Measurements from ENCODE around the gene SMNDC1.

Gene SMNDC1

DNA sequence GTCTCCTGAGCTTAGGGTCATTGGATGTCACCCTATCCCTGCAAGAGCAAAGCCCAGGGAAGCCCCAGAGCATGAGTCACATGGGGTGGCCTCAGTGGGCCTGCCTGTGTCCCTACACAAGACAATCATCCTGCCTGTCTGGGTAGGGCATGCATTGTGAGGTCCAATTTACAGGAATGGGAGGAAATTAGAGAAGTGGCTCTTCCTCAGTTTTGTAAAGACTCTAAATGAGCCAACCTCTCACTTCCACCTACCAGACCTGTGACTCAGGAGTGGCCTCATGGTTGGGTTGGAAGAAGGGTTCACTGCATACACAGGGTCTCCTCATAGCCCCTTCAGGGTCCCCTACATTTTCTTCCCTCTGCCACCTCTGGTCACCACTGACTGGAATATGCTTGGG, 43.6 kb upstream of the SMNDC1 start:
- TF ChIP-seq, protein P1, sequence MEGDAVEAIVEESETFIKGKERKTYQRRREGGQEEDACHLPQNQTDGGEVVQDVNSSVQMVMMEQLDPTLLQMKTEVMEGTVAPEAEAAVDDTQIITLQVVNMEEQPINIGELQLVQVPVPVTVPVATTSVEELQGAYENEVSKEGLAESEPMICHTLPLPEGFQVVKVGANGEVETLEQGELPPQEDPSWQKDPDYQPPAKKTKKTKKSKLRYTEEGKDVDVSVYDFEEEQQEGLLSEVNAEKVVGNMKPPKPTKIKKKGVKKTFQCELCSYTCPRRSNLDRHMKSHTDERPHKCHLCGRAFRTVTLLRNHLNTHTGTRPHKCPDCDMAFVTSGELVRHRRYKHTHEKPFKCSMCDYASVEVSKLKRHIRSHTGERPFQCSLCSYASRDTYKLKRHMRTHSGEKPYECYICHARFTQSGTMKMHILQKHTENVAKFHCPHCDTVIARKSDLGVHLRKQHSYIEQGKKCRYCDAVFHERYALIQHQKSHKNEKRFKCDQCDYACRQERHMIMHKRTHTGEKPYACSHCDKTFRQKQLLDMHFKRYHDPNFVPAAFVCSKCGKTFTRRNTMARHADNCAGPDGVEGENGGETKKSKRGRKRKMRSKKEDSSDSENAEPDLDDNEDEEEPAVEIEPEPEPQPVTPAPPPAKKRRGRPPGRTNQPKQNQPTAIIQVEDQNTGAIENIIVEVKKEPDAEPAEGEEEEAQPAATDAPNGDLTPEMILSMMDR (IDR thresholded peaks at IDR 0.05): no peak

DNA sequence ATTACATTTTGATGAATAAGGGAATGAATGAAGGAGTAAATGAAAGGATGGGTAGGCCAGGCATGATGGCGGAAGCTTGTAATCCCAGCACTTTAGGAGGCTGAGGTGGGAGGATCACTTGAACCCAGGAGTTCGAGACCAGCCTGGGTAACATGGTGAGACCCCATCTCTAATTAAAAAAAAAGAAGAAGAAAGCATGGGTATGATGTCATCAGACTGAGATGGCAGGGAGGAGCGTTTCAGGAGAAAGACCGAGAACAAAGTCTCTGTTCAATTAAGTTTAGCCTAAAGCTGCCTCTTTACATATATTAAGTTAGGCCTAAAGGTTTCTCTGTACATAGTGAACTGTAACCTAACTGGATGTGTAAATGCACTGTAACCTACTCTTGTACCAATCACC, 42.2 kb upstream of the SMNDC1 start:
- TF ChIP-seq, protein P1 (IDR thresholded peaks at IDR 0.05): no peak

DNA sequence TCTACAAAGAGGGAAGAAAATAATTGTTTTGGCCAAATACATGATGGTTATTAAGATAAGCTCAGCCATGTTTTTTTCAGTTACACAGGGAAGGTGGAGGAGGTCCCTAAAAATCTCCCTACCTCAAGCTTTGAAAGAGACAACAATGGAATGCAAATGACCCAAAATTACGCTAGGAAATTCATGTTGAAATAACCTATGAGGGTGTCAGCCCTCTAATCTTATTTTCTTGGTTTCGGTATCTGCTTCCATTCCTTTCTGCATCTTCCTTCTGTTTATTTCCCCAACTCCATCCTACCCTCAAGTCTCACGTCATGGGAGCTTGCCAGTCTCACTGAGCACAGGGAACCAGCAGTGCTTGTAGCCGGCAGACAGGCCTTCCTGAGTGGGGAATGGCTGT, 40.6 kb upstream of the SMNDC1 start:
- TF ChIP-seq, protein P1 (IDR thresholded peaks at IDR 0.05): no peak

DNA sequence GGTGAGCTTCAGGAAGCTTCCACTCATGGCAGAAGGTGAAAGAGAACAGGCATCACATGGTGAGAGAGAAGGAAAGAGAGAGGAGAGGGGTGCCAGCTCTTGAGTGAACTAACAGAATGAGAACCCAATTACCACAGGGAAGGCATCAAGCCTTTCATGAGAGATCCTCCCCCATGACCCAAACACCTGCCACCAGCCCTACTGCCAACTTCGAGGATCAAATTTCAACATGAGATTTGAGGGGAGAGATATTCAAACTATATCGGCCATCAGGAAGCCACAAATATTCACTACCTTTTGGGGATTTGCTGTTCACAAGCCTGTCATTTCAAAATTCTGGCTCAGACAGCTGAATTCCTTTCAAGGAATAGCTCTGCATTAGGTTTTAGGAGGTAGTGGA, 39.9 kb upstream of the SMNDC1 start:
- TF ChIP-seq, protein P1 (IDR thresholded peaks at IDR 0.05): no peak

DNA sequence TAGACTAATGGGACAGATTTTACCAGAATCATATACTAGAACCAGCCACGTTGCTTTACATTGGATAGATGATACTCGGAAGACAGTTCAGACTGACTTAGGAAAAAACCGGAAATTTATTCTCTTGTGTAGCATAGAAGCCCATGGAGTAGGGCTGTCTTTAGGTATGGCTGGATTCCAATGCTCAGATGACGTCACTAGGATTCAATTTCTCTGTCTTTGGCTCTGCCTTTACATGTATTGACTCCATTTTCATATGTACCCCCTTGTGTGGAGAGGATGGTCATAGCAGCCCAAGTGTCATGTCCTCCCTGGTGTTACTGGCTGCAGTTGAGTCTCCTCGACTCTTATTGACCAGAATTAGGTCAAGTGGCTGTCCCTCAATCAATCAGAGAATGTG, 39.2 kb upstream of the SMNDC1 start:
- TF ChIP-seq, protein P1 (IDR thresholded peaks at IDR 0.05): no peak

DNA sequence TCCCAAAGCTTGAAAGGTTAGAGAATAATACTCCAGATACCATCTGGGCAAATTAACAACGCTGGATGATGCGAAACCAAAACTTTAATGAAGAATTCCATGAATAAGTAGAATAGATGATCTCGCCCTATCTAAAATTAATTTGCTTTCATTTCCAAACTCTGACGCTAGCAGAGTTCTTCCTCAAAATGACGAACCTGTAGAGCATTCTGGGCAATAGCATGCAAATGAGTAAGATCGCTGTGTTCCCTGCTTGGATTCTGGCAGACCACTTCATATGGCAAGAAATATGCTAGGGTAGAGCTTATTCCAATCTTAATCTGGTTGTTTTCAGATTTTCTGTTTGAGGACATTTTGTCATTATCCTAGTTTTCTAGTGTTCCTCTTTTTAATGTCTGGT, 36.1 kb upstream of the SMNDC1 start:
- TF ChIP-seq, protein P1 (IDR thresholded peaks at IDR 0.05): no peak

DNA sequence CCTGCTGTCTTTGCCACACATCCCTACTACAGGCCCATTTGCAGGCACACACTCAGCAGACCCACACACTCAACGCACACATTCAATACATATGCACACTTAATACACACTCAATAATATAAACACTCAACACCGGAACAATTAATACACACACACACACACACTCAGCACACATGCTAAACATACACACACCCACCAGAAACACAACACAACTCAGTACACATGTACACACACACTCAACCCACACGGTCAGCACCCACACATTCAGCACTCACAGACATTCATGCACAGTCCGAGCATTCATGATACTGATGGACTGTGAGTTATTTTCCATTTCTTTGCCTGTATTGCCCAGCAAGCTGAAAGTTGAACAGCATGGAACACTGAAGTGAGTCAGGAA, 35.4 kb upstream of the SMNDC1 start:
- TF ChIP-seq, protein P1 (IDR thresholded peaks at IDR 0.05): no peak

DNA sequence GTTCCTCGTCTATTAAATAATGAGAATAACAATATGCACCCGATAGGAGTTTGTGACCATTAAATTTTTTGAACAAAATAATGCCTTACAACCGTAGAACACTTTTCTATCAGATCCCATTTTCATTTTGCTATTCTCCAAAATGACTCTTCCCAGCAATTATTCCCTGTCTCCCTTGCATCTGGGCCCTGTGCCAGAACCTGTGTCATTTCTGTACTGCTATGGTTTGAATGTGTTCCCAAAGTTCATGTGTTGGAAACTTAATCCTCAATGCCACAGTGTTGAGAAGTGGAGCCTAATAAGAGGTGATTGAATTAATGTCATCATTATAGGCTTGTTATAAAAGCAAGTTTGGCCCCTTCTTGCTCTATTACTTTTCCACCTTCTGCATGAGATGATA, 33.2 kb upstream of the SMNDC1 start:
- TF ChIP-seq, protein P1 (IDR thresholded peaks at IDR 0.05): no peak
